GM12878 (cell line): ENCODE data around the gene DPP4.

Experiments used
- BMI1 ChIP-seq: fragments of 450-650 bp; IDR thresholded peaks from 2 replicates; pipeline ENCODE4 v1.6.1; 2016; ENCODE audit warnings: mild to moderate bottlenecking, moderate library complexity, borderline replicate concordance
- CHD2 ChIP-seq: IDR thresholded peaks from 2 replicates; pipeline ENCODE4 v1.6.1; 2011; ENCODE audit warnings: low read depth, low read length, improper control_type of control experiment, borderline replicate concordance
- EP300 ChIP-seq, 2 experiments: fragments of 150-350 bp in 1 of 2; IDR thresholded peaks; 2 replicates each; pipeline ENCODE4 v1.6.1; 2011 to 2012; ENCODE audit warnings: low read depth in 2 of 2, low read length in 2 of 2, borderline replicate concordance in 1 of 2, improper control_type of control experiment in 1 of 2, inconsistent platforms in 1 of 2; ENCODE audit not compliant: control insufficient read depth in 1 of 2
- JUNB ChIP-seq: IDR thresholded peaks from 2 replicates; pipeline ENCODE4 v1.6.1; 2016; ENCODE audit warnings: antibody characterized with exemption, mild to moderate bottlenecking
- NR2C1 ChIP-seq: fragments of 450-650 bp; IDR thresholded peaks from 2 replicates; pipeline ENCODE4 v1.6.1; 2017; ENCODE audit warnings: antibody characterized with exemption, mild to moderate bottlenecking, moderate library complexity
- NR2C2 ChIP-seq: IDR thresholded peaks from 2 replicates; pipeline ENCODE4 v1.6.1; 2011; ENCODE audit warnings: borderline replicate concordance, low read depth; ENCODE audit not compliant: control insufficient read depth, insufficient read length
- POLR2A ChIP-seq: IDR thresholded peaks from 2 replicates; pipeline ENCODE4 v1.6.1; 2011; ENCODE audit warnings: low read depth, mild to moderate bottlenecking, low read length
- POLR2AphosphoS5 ChIP-seq: IDR thresholded peaks from 2 replicates; pipeline ENCODE4 v1.6.1; 2011; ENCODE audit warnings: mild to moderate bottlenecking, low read length, inconsistent platforms
- RAD21 ChIP-seq: IDR thresholded peaks from 2 replicates; pipeline ENCODE4 v1.6.1; 2011; ENCODE audit warnings: mild to moderate bottlenecking, low read depth, low read length, moderate library complexity; ENCODE audit not compliant: insufficient read depth
- SREBF1 ChIP-seq: IDR thresholded peaks from 2 replicates; pipeline ENCODE4 v1.6.1; 2012; ENCODE audit warnings: mild to moderate bottlenecking, low read length
- ZBED1 ChIP-seq: IDR thresholded peaks from 2 replicates; pipeline ENCODE4 v1.6.1; 2016; ENCODE audit warnings: borderline replicate concordance
- ZNF274 ChIP-seq: IDR thresholded peaks from one replicate; pipeline ENCODE4 v1.8.0; 2011; ENCODE audit not compliant: insufficient read length, insufficient read depth
- TF ChIP-seq, protein P1 (sequence below): IDR thresholded peaks from 2 replicates; pipeline ENCODE4 v1.6.1; 2011; ENCODE audit warnings: borderline replicate concordance, low read depth, mild to moderate bottlenecking, moderate library complexity, low read length; ENCODE audit not compliant: insufficient read depth, poor library complexity, severe bottlenecking
- TF ChIP-seq, protein P2 (sequence below), 3 experiments: IDR thresholded peaks in 2 of 3; conservative IDR thresholded peaks in 1 of 3; 2 replicates each; pipeline ENCODE4 v1.5.1; 2011; ENCODE audit warnings: low read depth in 3 of 3, low read length in 3 of 3, mild to moderate bottlenecking in 3 of 3, control low read depth in 2 of 3, moderate library complexity in 2 of 3, inconsistent platforms in 1 of 3, mixed read lengths in 1 of 3; ENCODE audit not compliant: control insufficient read depth in 2 of 3, insufficient read depth in 1 of 3; ENCODE audit errors: extremely low read depth in 1 of 3

DNA sequence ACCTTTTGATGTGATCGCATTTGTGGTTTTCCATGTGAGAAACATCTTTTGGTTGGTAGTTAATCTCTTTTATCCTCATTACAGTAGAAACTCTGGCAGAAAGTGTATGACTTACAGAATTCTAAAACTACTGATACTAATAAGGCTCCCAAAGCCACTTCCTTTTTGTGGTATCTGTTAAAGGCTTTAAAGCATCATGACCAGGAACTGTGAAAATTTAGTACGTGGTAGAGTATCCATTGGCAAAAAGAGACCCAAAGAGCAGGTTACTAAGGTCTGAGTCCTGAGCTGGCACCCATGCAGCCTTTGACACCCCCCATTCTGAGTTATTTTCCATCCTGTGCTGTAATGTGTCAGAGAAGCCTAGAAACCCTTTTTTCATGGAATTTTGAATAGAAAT lies 94.5 kb downstream of the DPP4 start:
- TF ChIP-seq JUNB, result no peak
- TF ChIP-seq POLR2AphosphoS5, result no peak
- TF ChIP-seq ZNF274, result no peak
- TF ChIP-seq RAD21, result no peak
- TF ChIP-seq, protein P1, sequence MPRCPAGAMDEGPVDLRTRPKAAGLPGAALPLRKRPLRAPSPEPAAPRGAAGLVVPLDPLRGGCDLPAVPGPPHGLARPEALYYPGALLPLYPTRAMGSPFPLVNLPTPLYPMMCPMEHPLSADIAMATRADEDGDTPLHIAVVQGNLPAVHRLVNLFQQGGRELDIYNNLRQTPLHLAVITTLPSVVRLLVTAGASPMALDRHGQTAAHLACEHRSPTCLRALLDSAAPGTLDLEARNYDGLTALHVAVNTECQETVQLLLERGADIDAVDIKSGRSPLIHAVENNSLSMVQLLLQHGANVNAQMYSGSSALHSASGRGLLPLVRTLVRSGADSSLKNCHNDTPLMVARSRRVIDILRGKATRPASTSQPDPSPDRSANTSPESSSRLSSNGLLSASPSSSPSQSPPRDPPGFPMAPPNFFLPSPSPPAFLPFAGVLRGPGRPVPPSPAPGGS, result no peak
- TF ChIP-seq NR2C1, result no peak
- no peak for TF ChIP-seq POLR2A
- TF ChIP-seq, protein P2, sequence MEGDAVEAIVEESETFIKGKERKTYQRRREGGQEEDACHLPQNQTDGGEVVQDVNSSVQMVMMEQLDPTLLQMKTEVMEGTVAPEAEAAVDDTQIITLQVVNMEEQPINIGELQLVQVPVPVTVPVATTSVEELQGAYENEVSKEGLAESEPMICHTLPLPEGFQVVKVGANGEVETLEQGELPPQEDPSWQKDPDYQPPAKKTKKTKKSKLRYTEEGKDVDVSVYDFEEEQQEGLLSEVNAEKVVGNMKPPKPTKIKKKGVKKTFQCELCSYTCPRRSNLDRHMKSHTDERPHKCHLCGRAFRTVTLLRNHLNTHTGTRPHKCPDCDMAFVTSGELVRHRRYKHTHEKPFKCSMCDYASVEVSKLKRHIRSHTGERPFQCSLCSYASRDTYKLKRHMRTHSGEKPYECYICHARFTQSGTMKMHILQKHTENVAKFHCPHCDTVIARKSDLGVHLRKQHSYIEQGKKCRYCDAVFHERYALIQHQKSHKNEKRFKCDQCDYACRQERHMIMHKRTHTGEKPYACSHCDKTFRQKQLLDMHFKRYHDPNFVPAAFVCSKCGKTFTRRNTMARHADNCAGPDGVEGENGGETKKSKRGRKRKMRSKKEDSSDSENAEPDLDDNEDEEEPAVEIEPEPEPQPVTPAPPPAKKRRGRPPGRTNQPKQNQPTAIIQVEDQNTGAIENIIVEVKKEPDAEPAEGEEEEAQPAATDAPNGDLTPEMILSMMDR (IDR thresholded peaks at IDR 0.05 in 2 of 3, conservative IDR thresholded peaks at IDR 0.05 in 1 of 3; ENCODE audit: control insufficient read depth in 2 of 3, extremely low read depth in 1 of 3, insufficient read depth in 1 of 3, low read depth in 3 of 3, low read length in 3 of 3), result no peak
- no peak for TF ChIP-seq BMI1
- no peak for TF ChIP-seq ZBED1
- no peak for TF ChIP-seq SREBF1
- no peak for TF ChIP-seq EP300 (IDR thresholded peaks at IDR 0.05; ENCODE audit: borderline replicate concordance in 1 of 2, control insufficient read depth in 1 of 2, low read depth in 2 of 2, low read length in 2 of 2)
- TF ChIP-seq CHD2, result no peak
- no peak for TF ChIP-seq NR2C2
